ENCODE results near the gene BCL2L1.

DNA sequence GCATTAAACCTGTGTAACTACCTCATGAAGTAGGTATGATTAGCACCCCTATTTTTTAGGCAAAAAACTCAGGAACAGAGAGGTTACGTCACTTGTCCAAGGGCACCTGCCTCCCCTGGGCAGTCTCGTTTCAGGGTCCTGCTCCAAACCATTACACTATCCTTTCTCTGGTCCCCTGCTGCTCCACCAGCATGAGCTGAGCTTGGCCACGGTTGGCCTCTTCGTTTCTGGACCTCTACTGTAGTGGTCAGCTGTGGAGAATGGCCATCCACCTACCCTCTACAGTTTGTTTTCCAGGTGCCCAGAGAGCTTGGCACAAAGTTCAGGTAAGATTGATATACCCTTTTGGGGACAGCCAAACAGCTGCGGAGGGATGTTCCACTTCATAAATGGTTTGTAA is 68.1 kb downstream of the BCL2L1 start:
- TF ChIP-seq CTCF (IDR thresholded peaks at IDR 0.05 in 2 of 3, conservative IDR thresholded peaks at IDR 0.05 in 1 of 3; ENCODE audit: borderline replicate concordance in 1 of 3, insufficient read depth in 1 of 3, low read depth in 2 of 3, low read length in 2 of 3) = no peak
- no peak for TF ChIP-seq EZH2 (IDR thresholded peaks at IDR 0.05)

All from HCT116 (cell line).